Endothelial cell of umbilical vein (primary cell): Measurements from ENCODE around the gene ADAM8. TPM values are rescaled to one million over a fixed set of nuclear protein-coding genes. Genes with fewer than 3 reads are reported as not detected.

ENCODE experiments used
- BruUV-seq: library from RNA; stranded (reverse); fragments of 400-500 nt; replicated peaks from 2 replicates; lab custom pipeline; 2021; lab: Mats Ljungman, UMichigan
- CTCF ChIA-PET: fragments of 300-600, 350-600 bp; sonication (Branson Sonifier 250); formaldehyde crosslinking; loops from one replicate; lab custom pipeline; 2021; ENCODE audit warnings: antibody characterized with exemption, inconsistent platforms; lab: Charles Lee
- POLR2A ChIA-PET: fragments of 300-600, 350-600 bp; sonication (Branson Sonifier 250); formaldehyde crosslinking; loops from one replicate; lab custom pipeline; 2021; ENCODE audit warnings: antibody characterized with exemption, inconsistent platforms; lab: Charles Lee
- DNase-seq: peaks from one replicate; pipeline ENCODE4 v3.0.0-alpha.2; 2011; ENCODE audit warnings: low read depth, low spot score
- FAIRE-seq: peaks from 2 replicates; lab custom pipeline; 2011; peaks lifted over from hg19 to GRCh38; lab: Jason Lieb, UNC
- H2AFZ ChIP-seq: 2 replicates; pipeline ENCODE4 v1.6.0; 2012; ENCODE audit warnings: low read depth, low read length, control low read depth, inconsistent platforms
- H3K27ac ChIP-seq: 2 replicates; pipeline ENCODE4 v1.5.1; 2011; ENCODE audit warnings: low read depth, mild to moderate bottlenecking, control low read depth, low read length, moderate library complexity; ENCODE audit not compliant: insufficient read depth
- H3K27me3 ChIP-seq, 2 experiments: 2 replicates each; pipeline versions ENCODE4 v1.6.0 to v1.6.1; 2011; ENCODE audit warnings: low read length in 2 of 2, mixed read lengths in 1 of 2; ENCODE audit not compliant: control insufficient read depth in 2 of 2, insufficient read depth in 2 of 2
- H3K36me3 ChIP-seq, 2 experiments: 2 replicates in 1 of 2; 3 replicates in 1 of 2; pipeline ENCODE4 v1.5.1; 2011; ENCODE audit warnings: low read length in 2 of 2, mild to moderate bottlenecking in 1 of 2, moderate library complexity in 1 of 2; ENCODE audit not compliant: control insufficient read depth in 2 of 2, insufficient read depth in 2 of 2; ENCODE audit errors: extremely low read depth in 1 of 2
- H3K4me1 ChIP-seq: 3 replicates; pipeline ENCODE4 v1.5.1; 2011; ENCODE audit warnings: mild to moderate bottlenecking, low read length; ENCODE audit not compliant: control insufficient read depth, insufficient read depth; ENCODE audit errors: extremely low read depth
- H3K4me2 ChIP-seq: 2 replicates; pipeline ENCODE4 v1.6.1; 2011; ENCODE audit warnings: low read length, control low read depth, mixed read lengths; ENCODE audit not compliant: insufficient read depth
- H3K4me3 ChIP-seq, 3 experiments: fragments of 200-600 bp in 1 of 3; sonication (generic), shearing (Covaris generic) in 1 of 3; replicated peaks in 1 of 3; 2 replicates each; pipeline ENCODE4 v1.5.1; 2011 to 2016; ENCODE audit warnings: control low read depth in 3 of 3, low read length in 3 of 3, mild to moderate bottlenecking in 2 of 3, inconsistent platforms in 1 of 3, low read depth in 1 of 3, moderate library complexity in 1 of 3; ENCODE audit not compliant: insufficient read depth in 1 of 3
- H3K79me2 ChIP-seq: 2 replicates; pipeline ENCODE4 v1.6.0; 2012; ENCODE audit warnings: low read length, inconsistent platforms; ENCODE audit not compliant: control insufficient read depth, insufficient read depth
- H3K9ac ChIP-seq: replicated peaks from 2 replicates; pipeline ENCODE3; 2011; ENCODE audit warnings: low read length, control low read depth; ENCODE audit not compliant: insufficient read depth; ENCODE audit errors: extremely low read depth
- H3K9me1 ChIP-seq: replicated peaks from 3 replicates; pipeline ENCODE4 v1.6.0; 2011; ENCODE audit warnings: mild to moderate bottlenecking, low read length; ENCODE audit not compliant: control insufficient read depth, insufficient read depth; ENCODE audit errors: extremely low read depth
- H3K9me3 ChIP-seq: replicated peaks from 2 replicates; pipeline ENCODE4 v1.5.1; 2012; ENCODE audit warnings: low read length, inconsistent platforms; ENCODE audit not compliant: control insufficient read depth, insufficient read depth
- H4K20me1 ChIP-seq: replicated peaks from 2 replicates; pipeline ENCODE3; 2011; ENCODE audit warnings: mild to moderate bottlenecking, low read length; ENCODE audit not compliant: control insufficient read depth, insufficient read depth; ENCODE audit errors: extremely low read depth
- CTCF ChIP-seq, 2 donors: IDR thresholded peaks; 1 replicate in 1 of 2; 2 replicates in 1 of 2; pipeline ENCODE4 v1.5.1; 2011; ENCODE audit warnings: low read length in 2 of 2, mild to moderate bottlenecking in 2 of 2, moderate library complexity in 2 of 2, control low read depth in 1 of 2, inconsistent platforms in 1 of 2, low read depth in 1 of 2; ENCODE audit not compliant: insufficient read depth in 1 of 2; ENCODE audit errors: extremely low read depth in 1 of 2
- EZH2 ChIP-seq: IDR thresholded peaks from 2 replicates; pipeline ENCODE4 v1.6.1; 2012; ENCODE audit warnings: borderline replicate concordance, low read depth, mild to moderate bottlenecking, moderate library complexity, low read length, inconsistent platforms; ENCODE audit not compliant: severe bottlenecking
- FOS ChIP-seq: IDR thresholded peaks from 2 replicates; pipeline ENCODE4 v1.6.1; 2011; ENCODE audit warnings: mild to moderate bottlenecking, low read length, moderate library complexity, borderline replicate concordance; ENCODE audit not compliant: insufficient read depth
- GATA2 ChIP-seq: IDR thresholded peaks from 2 replicates; pipeline ENCODE4 v1.7.0; 2011; ENCODE audit warnings: low read depth, mild to moderate bottlenecking, moderate library complexity, mixed read lengths, low read length; ENCODE audit not compliant: insufficient read length, insufficient read depth
- JUN ChIP-seq: IDR thresholded peaks from 2 replicates; pipeline ENCODE4 v1.6.1; 2011; ENCODE audit warnings: borderline replicate concordance, low read depth; ENCODE audit not compliant: insufficient read length, insufficient read depth
- MYC ChIP-seq: IDR thresholded peaks from one replicate; pipeline ENCODE4 v1.6.1; 2011; ENCODE audit warnings: mild to moderate bottlenecking, low read depth, low read length
- POLR2A ChIP-seq: IDR thresholded peaks from 2 replicates; pipeline ENCODE4 v1.6.1; 2012; ENCODE audit warnings: low read depth, mild to moderate bottlenecking, control low read depth, low read length
- POLR2AphosphoS5 ChIP-seq: IDR thresholded peaks from 2 replicates; pipeline ENCODE4 v1.6.1; 2012; ENCODE audit warnings: low read depth, mild to moderate bottlenecking, control low read depth, low read length, moderate library complexity; ENCODE audit not compliant: insufficient read depth
- dilution Hi-C: fragments of 300-500 bp; cut with MboI; formaldehyde crosslinking; loops from one replicate; pipeline ENCODE4 v1.15.0; 2019; ENCODE audit warnings: low sequenced_read_pairs; ENCODE audit not compliant: extremely low pct_ligation_motif_present
- intact Hi-C: fragments of 100-400 bp; cut with micrococcal nuclease; formaldehyde crosslinking; loops from one replicate; pipeline ENCODE4 v1.10.0; 2022
- polyA plus RNA-seq, 4 experiments: library from polyadenylated mRNA; depleted of rRNA in 3 of 4; stranded (reverse) in 3 of 4; unstranded in 1 of 4; fragments of >200 nt; gene quantifications; 2 replicates each; pipeline versions ENCODE4 v1.2.1 to v1.2.3, GENCODE V29; 2011 to 2012; ENCODE audit warnings: missing spikeins in 1 of 4
- total RNA-seq: library from RNA; stranded (reverse); gene quantifications from 2 replicates; pipeline ENCODE4 v1.2.3, GENCODE V29; 2021
- TF ChIP-seq, protein P1 (sequence below): IDR thresholded peaks from 2 replicates; pipeline ENCODE4 v1.6.1; 2011; ENCODE audit not compliant: insufficient read depth, insufficient read length

The ADAM8 gene
- total and polyA plus RNA-seq, 2 donors (not counting 3 experiments of a cell fraction or from before 2014, with no cell fraction given) = 0.51 to 0.55 TPM

DNA sequence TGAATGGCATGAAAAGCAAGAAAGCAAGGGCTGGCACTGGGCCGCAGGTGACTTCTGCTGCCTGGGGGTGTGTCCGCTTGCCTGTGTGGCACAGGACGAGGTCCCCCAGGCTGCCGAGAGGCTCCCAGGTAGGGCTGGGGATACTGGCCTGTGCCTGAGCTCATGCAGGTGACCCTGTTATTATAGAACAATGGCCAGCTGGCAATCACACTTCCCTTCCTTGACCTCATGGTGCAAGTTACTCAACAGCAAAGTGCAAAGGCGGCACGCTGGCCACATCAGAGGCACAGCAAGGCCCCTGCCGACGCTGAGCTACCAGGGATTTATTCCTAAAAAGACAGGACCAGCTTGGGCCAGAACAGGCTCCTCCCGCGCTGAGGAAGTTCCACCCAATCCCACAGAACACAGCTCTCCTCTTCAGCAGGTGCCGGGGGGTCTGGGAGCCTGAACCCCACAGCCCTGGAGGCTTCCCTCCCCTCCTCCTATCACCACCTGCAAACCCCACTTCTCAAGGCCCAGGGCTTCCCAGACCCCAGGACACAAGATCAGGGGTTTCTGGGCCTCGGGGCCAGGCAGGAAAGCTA is 1.4 kb upstream of the ADAM8 start:
- Histone ChIP-seq H3K4me1 (no peaks in the 10 kb centered on the region), H3K36me3 (peaks cover 0 to 18% of the 10 kb centered on the region in 2 experiments), H3K27me3 (peaks cover 5 to 10% of the 10 kb centered on the region in 2 experiments), H3K9me3 (no peaks in the 10 kb centered on the region), H3K4me3 (no peak overlapping the region), H3K79me2 (no peaks in the 10 kb centered on the region), H2AFZ (no peak overlapping the region), H3K9me1 (no peaks in the 10 kb centered on the region), H3K9ac (no peak overlapping the region), H4K20me1 (no peaks in the 10 kb centered on the region), H3K4me2 (no peak overlapping the region), H3K27ac (no peak overlapping the region)
- dilution Hi-C loops = no loop called here
- BruUV-seq = no TSS peak
- ChIA-PET POLR2A (no interaction called here), CTCF (interaction anchor here (1.0 to 1.5 kb wide), 3 partner anchors 14 to 315 kb away, joined by 3 to 6 read pairs (median 5); no protein-coding TSS in a partner anchor)
- intact Hi-C loops = no loop called here
- FAIRE-seq = no peak
- TF ChIP-seq POLR2AphosphoS5 (no peak), POLR2A (no peak), CTCF (IDR thresholded peaks at IDR 0.05; ENCODE audit: extremely low read depth in 1 of 2, insufficient read depth in 1 of 2, low read depth in 1 of 2, low read length in 2 of 2) (no peak), FOS (no peak), JUN (no peak), EZH2 (no peak), MYC (no peak), GATA2 (no peak)
- TF ChIP-seq, protein P1, sequence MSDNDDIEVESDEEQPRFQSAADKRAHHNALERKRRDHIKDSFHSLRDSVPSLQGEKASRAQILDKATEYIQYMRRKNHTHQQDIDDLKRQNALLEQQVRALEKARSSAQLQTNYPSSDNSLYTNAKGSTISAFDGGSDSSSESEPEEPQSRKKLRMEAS = no peak
- no peak for DNase-seq
